GM23248 (cell line): ENCODE data around the gene TBC1D2B. TPM values are rescaled to one million over a fixed set of nuclear protein-coding genes. Genes with fewer than 3 reads are reported as not detected.
A peak's percentile ranks its signal among the peaks of the same experiment; 100 is the strongest.

ENCODE experiments used
- DNase-seq: peaks from one replicate; pipeline ENCODE4 v3.0.0-alpha.2; 2015
- H2AFZ ChIP-seq: fragments of 200-600 bp; sonication (generic); 2 replicates; pipeline ENCODE4 v1.6.1; 2016; ENCODE audit warnings: antibody characterized with exemption
- H3F3A ChIP-seq: fragments of 200-600 bp; sonication (generic); 2 replicates; pipeline ENCODE4 v1.6.1; 2016; ENCODE audit warnings: mild to moderate bottlenecking, antibody characterized with exemption, mixed run types; ENCODE audit not compliant: insufficient read depth
- H3K27ac ChIP-seq: fragments of 200-600 bp; sonication (generic); 2 replicates; pipeline ENCODE4 v1.5.1; 2016; ENCODE audit warnings: mild to moderate bottlenecking
- H3K27me3 ChIP-seq: fragments of 200-600 bp; sonication (generic); replicated peaks from 2 replicates; pipeline ENCODE4 v1.6.1; 2016; ENCODE audit warnings: mild to moderate bottlenecking; ENCODE audit not compliant: insufficient read depth
- H3K36me3 ChIP-seq: fragments of 200-600 bp; sonication (generic); 2 replicates; pipeline ENCODE4 v1.6.1; 2016; ENCODE audit warnings: low read depth, mild to moderate bottlenecking
- H3K4me1 ChIP-seq: fragments of 200-600 bp; sonication (generic); 2 replicates; pipeline ENCODE4 v1.6.1; 2016; ENCODE audit warnings: mild to moderate bottlenecking; ENCODE audit not compliant: insufficient read depth
- H3K4me2 ChIP-seq: fragments of 200-600 bp; sonication (generic); one replicate; pipeline ENCODE4 v1.6.1; 2016; ENCODE audit warnings: mild to moderate bottlenecking; ENCODE audit not compliant: unreplicated experiment
- H3K4me3 ChIP-seq: fragments of 200-600 bp; sonication (generic); 2 replicates; pipeline ENCODE4 v1.5.1; 2016; ENCODE audit warnings: mild to moderate bottlenecking
- H3K79me2 ChIP-seq: fragments of 200-600 bp; sonication (generic); 2 replicates; pipeline ENCODE4 v1.6.1; 2016; ENCODE audit warnings: mild to moderate bottlenecking; ENCODE audit not compliant: insufficient read depth
- H3K9ac ChIP-seq: fragments of 200-600 bp; sonication (generic); 2 replicates; pipeline ENCODE4 v1.6.1; 2016; ENCODE audit warnings: mild to moderate bottlenecking
- H3K9me2 ChIP-seq: fragments of 200-600 bp; sonication (generic); 2 replicates; pipeline ENCODE4 v1.6.1; 2016; ENCODE audit warnings: mixed run types, mild to moderate bottlenecking, moderate library complexity; ENCODE audit not compliant: insufficient read depth
- H3K9me3 ChIP-seq: fragments of 200-600 bp; sonication (generic); one replicate; pipeline ENCODE4 v1.6.1; 2017; ENCODE audit warnings: low read depth
- H4K20me1 ChIP-seq: fragments of 200-600 bp; sonication (generic); 2 replicates; pipeline ENCODE4 v1.6.0; 2016; ENCODE audit not compliant: insufficient read depth
- EZH2 ChIP-seq: fragments of 200-600 bp; sonication (generic); IDR thresholded peaks from 2 replicates; pipeline ENCODE4 v1.6.1; 2018; ENCODE audit warnings: antibody characterized with exemption, mild to moderate bottlenecking; ENCODE audit not compliant: insufficient read depth, poor library complexity, severe bottlenecking
- EZH2phosphoT487 ChIP-seq: fragments of 200-600 bp; sonication (generic); IDR thresholded peaks from 2 replicates; pipeline ENCODE4 v1.6.1; 2018; ENCODE audit warnings: antibody characterized with exemption, moderate library complexity, mild to moderate bottlenecking, low read depth; ENCODE audit not compliant: insufficient read depth
- WGBS, 2 experiments: methylation state at CpG; one replicate each; pipeline ENCODE4 v1.1.6; 2015 to 2017; ENCODE audit warnings: low lambda C conversion rate in 2 of 2, low coverage in 1 of 2; ENCODE audit errors: missing lambda C conversion rate in 2 of 2; 5-methylcytosine and 5-hydroxymethylcytosine counted together
- in situ Hi-C: fragments of 300-500 bp; cut with MboI; formaldehyde crosslinking; loops from 2 replicates; pipeline ENCODE4 v1.15.0; 2020
- polyA plus RNA-seq: library from polyadenylated mRNA; unstranded; fragments of >200 nt; fragmentation: Nextera tagmentation; extraction: Ambion mirVana; gene quantifications from 2 replicates; pipeline ENCODE4 v1.2.1, GENCODE V29; 2016
- total RNA-seq: library from RNA; depleted of rRNA; stranded (reverse); fragments of >200 nt; shearing (Covaris generic); gene quantifications from 2 replicates; pipeline ENCODE4 v1.2.3, GENCODE V29; 2014

The TBC1D2B gene
- total and polyA plus RNA-seq, 2 experiments from 2014 or later: 11.1 to 40.5 TPM

- Histone ChIP-seq H3F3A (peaks cover 28% of the 10 kb centered on the region), H3K4me2 (no peak overlapping the region), H3K4me3 (no peak overlapping the region), H4K20me1 (no peaks in the 10 kb centered on the region), H3K27me3 (no peaks in the 10 kb centered on the region), H3K27ac (peak overlapping the region; percentile 22; the same call in 1 of the 2 replicates), H3K79me2 (no peaks in the 10 kb centered on the region; the same call in 1 of the 2 replicates), H3K4me1 (peaks cover 21% of the 10 kb centered on the region), H3K9ac (peak overlapping the region; percentile 5; the same call in 1 of the 2 replicates), H2AFZ (no peak overlapping the region), H3K9me3 (no peaks in the 10 kb centered on the region), H3K9me2 (no peaks in the 10 kb centered on the region), H3K36me3 (peaks cover 22% of the 10 kb centered on the region)
- TF ChIP-seq EZH2 (no peak), EZH2phosphoT487 (no peak)
- DNase-seq: peak; percentile 92
- WGBS, 2 experiments: 20 to 22% methylated on average over 10 of the region's 10 CpGs
- in situ Hi-C loops: no loop called here
Measured at GRCh38 chr15:78004919-78005634, 72.4 kb downstream of the TBC1D2B start.

GRCh38 chr15:78004222-78004727 lies 73.2 kb downstream of the TBC1D2B start:
- Histone ChIP-seq H3K4me1 (peaks cover 21% of the 10 kb centered on the region), H3K4me2 (no peak overlapping the region), H3K79me2 (no peaks in the 10 kb centered on the region; the same call in 1 of the 2 replicates), H2AFZ (no peak overlapping the region), H4K20me1 (no peaks in the 10 kb centered on the region), H3K27me3 (no peaks in the 10 kb centered on the region), H3F3A (peaks cover 28% of the 10 kb centered on the region), H3K9me2 (no peaks in the 10 kb centered on the region), H3K9ac (peak overlapping the region; percentile 5; the same call in 1 of the 2 replicates), H3K36me3 (peaks cover 19% of the 10 kb centered on the region), H3K9me3 (no peaks in the 10 kb centered on the region), H3K27ac (no peak overlapping the region), H3K4me3 (no peak overlapping the region)
- DNase-seq: no peak
- TF ChIP-seq EZH2phosphoT487 (no peak), EZH2 (no peak)
- in situ Hi-C loops: no loop called here
- WGBS, 2 experiments: 59 to 61% methylated on average over 9 of the region's 9 CpGs

- TF ChIP-seq EZH2 (no peak), EZH2phosphoT487 (no peak)
- Histone ChIP-seq H3K9me3 (no peaks in the 10 kb centered on the region), H3K9ac (no peak overlapping the region), H3K27me3 (no peaks in the 10 kb centered on the region), H3F3A (peaks cover 23% of the 10 kb centered on the region), H4K20me1 (no peaks in the 10 kb centered on the region), H3K27ac (no peak overlapping the region), H3K4me2 (no peak overlapping the region), H3K36me3 (peaks cover 19% of the 10 kb centered on the region), H3K9me2 (no peaks in the 10 kb centered on the region), H2AFZ (no peak overlapping the region), H3K79me2 (no peaks in the 10 kb centered on the region; the same call in 1 of the 2 replicates), H3K4me1 (peaks cover 21% of the 10 kb centered on the region), H3K4me3 (no peak overlapping the region)
- in situ Hi-C loops: no loop called here
- WGBS, 2 experiments: 91 to 94% methylated on average over 12 to 13 of the region's 13 CpGs
- DNase-seq: no peak
Measured at GRCh38 chr15:78003539-78004008, 73.9 kb downstream of the TBC1D2B start.

- Histone ChIP-seq H3K27ac (no peak overlapping the region), H4K20me1 (no peaks in the 10 kb centered on the region), H3K36me3 (peaks cover 19% of the 10 kb centered on the region), H2AFZ (no peak overlapping the region), H3K4me2 (no peak overlapping the region), H3K27me3 (no peaks in the 10 kb centered on the region), H3K9me2 (no peaks in the 10 kb centered on the region), H3K79me2 (no peaks in the 10 kb centered on the region; the same call in 1 of the 2 replicates), H3K4me1 (peaks cover 17% of the 10 kb centered on the region), H3K4me3 (no peak overlapping the region), H3K9ac (no peak overlapping the region), H3K9me3 (no peaks in the 10 kb centered on the region), H3F3A (peaks cover 21% of the 10 kb centered on the region)
- WGBS, 2 experiments: 87 to 94% methylated on average over 7 of the region's 7 CpGs
- DNase-seq: no peak
- in situ Hi-C loops: no loop called here
- TF ChIP-seq EZH2: no peak
- TF ChIP-seq EZH2phosphoT487: no peak
Measured at GRCh38 chr15:78002996-78003395, 74.5 kb downstream of the TBC1D2B start.
